ENCODE data around the gene EIPR1. TPM values are rescaled to one million over a fixed set of nuclear protein-coding genes. Genes with fewer than 3 reads are reported as not detected.

The EIPR1 gene
- total RNA-seq, 1 experiment from 2014 or later: 40.4 TPM

- no peak overlapping the region for H3K4me2 ChIP-seq
- H3K4me1 ChIP-seq (replicated peaks; ENCODE audit: insufficient read depth): no peaks in the 10 kb centered on the region
- no peak overlapping the region for H3K4me3 ChIP-seq
- DNase-seq: no peak
- no peak overlapping the region for H3K27ac ChIP-seq
- H3K9me3 ChIP-seq (ENCODE audit: insufficient read depth, low read depth): no peaks in the 10 kb centered on the region
- no peaks in the 10 kb centered on the region for H3K27me3 ChIP-seq (ENCODE audit: insufficient read depth, low read depth)
- H3K79me2 ChIP-seq (ENCODE audit: low read depth): 0 out of 2 replicates have a peak, but pooled peaks cover 5% of the 10 kb centered on the region
- no TSS peak for BruUV-seq (replicated peaks)
- intact Hi-C loops (cut with micrococcal nuclease; ENCODE audit: unreplicated experiment): no loop called here
- no peaks in the 10 kb centered on the region for H3K9me2 ChIP-seq (ENCODE audit: insufficient read depth)
- no peaks in the 10 kb centered on the region for H3F3A ChIP-seq (ENCODE audit: insufficient read depth, low read depth)
- peaks cover 13% of the 10 kb centered on the region for H4K20me1 ChIP-seq (ENCODE audit: insufficient read depth)
- TF ChIP-seq CTCF (conservative IDR thresholded peaks at IDR 0.05) (no peak), EZH2 (IDR thresholded peaks at IDR 0.05; ENCODE audit: low read depth) (no peak)
- H2AFZ ChIP-seq: no peak overlapping the region
- CTCF ChIA-PET: no interaction called here
- POLR2A ChIA-PET (ENCODE audit: unreplicated experiment): no interaction called here
- H3K36me3 ChIP-seq (ENCODE audit: low read depth): peaks cover 8% of the 10 kb centered on the region; the same call in 1 of the 2 replicates
These were observed 26.8 kb upstream of the EIPR1 start for GRCh38 chr2:3404349-3404894.

DNA sequence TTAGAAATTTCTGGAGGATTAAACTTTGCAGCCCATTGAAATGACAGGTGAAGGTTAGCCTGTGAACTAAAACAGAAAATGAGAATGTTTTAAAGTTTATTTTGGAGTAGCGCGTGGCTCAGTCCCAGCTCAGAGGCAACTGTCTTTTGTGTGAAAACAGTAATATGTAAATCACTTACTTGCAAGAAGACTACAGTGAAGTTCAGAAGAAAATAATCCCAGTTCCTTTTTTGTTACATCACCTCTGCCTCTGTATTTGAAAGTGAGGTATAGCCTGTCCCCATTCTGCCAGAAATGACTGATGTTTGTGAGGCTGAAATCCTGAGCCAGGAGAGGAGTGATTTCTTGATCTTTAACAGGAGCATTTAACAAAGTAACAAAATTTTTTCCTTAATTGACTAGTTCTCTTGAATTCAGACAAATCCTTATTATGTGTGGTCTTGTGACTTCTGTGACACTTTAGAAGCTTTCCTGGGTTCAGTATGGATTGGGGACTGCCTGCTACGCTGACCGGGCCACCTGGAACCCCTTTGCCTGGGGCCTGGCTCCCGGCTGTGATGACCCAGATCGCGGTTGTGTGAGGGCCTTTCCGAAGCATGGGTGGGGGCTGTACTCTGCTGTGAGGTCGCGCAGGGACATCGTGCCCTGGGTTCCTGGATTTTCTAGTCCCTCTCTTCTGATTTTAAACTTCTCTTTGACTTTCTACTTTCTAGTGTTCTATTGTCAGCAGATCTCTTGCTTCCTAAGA is 26.1 kb upstream of the EIPR1 start:
- Histone ChIP-seq H3K4me2 (no peak overlapping the region), H2AFZ (no peak overlapping the region), H3K36me3 (ENCODE audit: low read depth) (peaks cover 8% of the 10 kb centered on the region; the same call in 1 of the 2 replicates), H3K9me3 (ENCODE audit: insufficient read depth, low read depth) (no peaks in the 10 kb centered on the region), H3K27me3 (ENCODE audit: insufficient read depth, low read depth) (no peaks in the 10 kb centered on the region), H3K79me2 (ENCODE audit: low read depth) (0 out of 2 replicates have a peak, but pooled peaks cover 5% of the 10 kb centered on the region), H3K9me2 (ENCODE audit: insufficient read depth) (no peaks in the 10 kb centered on the region), H3K4me3 (no peak overlapping the region), H3F3A (ENCODE audit: insufficient read depth, low read depth) (no peaks in the 10 kb centered on the region), H3K27ac (no peak overlapping the region), H3K4me1 (replicated peaks; ENCODE audit: insufficient read depth) (no peaks in the 10 kb centered on the region), H4K20me1 (ENCODE audit: insufficient read depth) (peaks cover 9% of the 10 kb centered on the region)
- ChIA-PET CTCF (no interaction called here), POLR2A (ENCODE audit: unreplicated experiment) (no interaction called here)
- DNase-seq: no peak
- BruUV-seq (replicated peaks): no TSS peak
- TF ChIP-seq CTCF (conservative IDR thresholded peaks at IDR 0.05) (no peak), EZH2 (IDR thresholded peaks at IDR 0.05; ENCODE audit: low read depth) (no peak)
- intact Hi-C loops (cut with micrococcal nuclease; ENCODE audit: unreplicated experiment): no loop called here

GRCh38 chr2:3399829-3400228 is 22.2 kb upstream of the EIPR1 start:
- H3K4me1 ChIP-seq (replicated peaks; ENCODE audit: insufficient read depth): no peaks in the 10 kb centered on the region
- H3K36me3 ChIP-seq (ENCODE audit: low read depth): peaks cover 22% of the 10 kb centered on the region
- H3K9me3 ChIP-seq (ENCODE audit: insufficient read depth, low read depth): peaks cover 14% of the 10 kb centered on the region; the same call in 1 of the 2 replicates
- H3K27ac ChIP-seq: no peak overlapping the region
- POLR2A ChIA-PET (ENCODE audit: unreplicated experiment): no interaction called here
- no peaks in the 10 kb centered on the region for H3K27me3 ChIP-seq (ENCODE audit: insufficient read depth, low read depth)
- no peak overlapping the region for H3K4me2 ChIP-seq
- intact Hi-C loops (cut with micrococcal nuclease; ENCODE audit: unreplicated experiment): no loop called here
- no peak for TF ChIP-seq CTCF (conservative IDR thresholded peaks at IDR 0.05)
- TF ChIP-seq EZH2 (IDR thresholded peaks at IDR 0.05; ENCODE audit: low read depth): no peak
- H3K9me2 ChIP-seq (ENCODE audit: insufficient read depth): no peaks in the 10 kb centered on the region
- no peaks in the 10 kb centered on the region for H3F3A ChIP-seq (ENCODE audit: insufficient read depth, low read depth)
- CTCF ChIA-PET: no interaction called here
- H3K4me3 ChIP-seq: no peak overlapping the region
- no peaks in the 10 kb centered on the region; the same call in 1 of the 2 replicates for H3K79me2 ChIP-seq (ENCODE audit: low read depth)
- no peak for DNase-seq
- H4K20me1 ChIP-seq (ENCODE audit: insufficient read depth): peaks cover 3% of the 10 kb centered on the region; the same call in 1 of the 2 replicates
- no TSS peak for BruUV-seq (replicated peaks)
- H2AFZ ChIP-seq: no peak overlapping the region
